Memory B cell (primary cell): ENCODE data around the gene ARSG.

Experiments used
- ATAC-seq: fragments of 150-1000 bp; cut with Tn5 transposase; 2 replicates; pipeline ENCODE4 v1.10.0; 2021; ENCODE audit warnings: low read depth, mild to moderate bottlenecking, moderate library complexity
- DNase-seq, 2 donors: peaks; one replicate each; pipeline ENCODE4 v3.0.0; 2022; ENCODE audit warnings: low spot score in 2 of 2
- H3K27ac Mint-ChIP-seq: one replicate; pipeline ENCODE4 v1.8.0; 2022; ENCODE audit warnings: mild to moderate bottlenecking, moderate library complexity, mixed read lengths
- H3K27me3 Mint-ChIP-seq: one replicate; pipeline ENCODE4 v1.8.0; 2022; ENCODE audit warnings: mixed read lengths
- H3K36me3 Mint-ChIP-seq: one replicate; pipeline ENCODE4 v1.8.0; 2022; ENCODE audit warnings: mild to moderate bottlenecking, mixed read lengths
- H3K4me1 Mint-ChIP-seq: one replicate; pipeline ENCODE4 v1.8.0; 2022; ENCODE audit warnings: mixed read lengths
- H3K4me3 Mint-ChIP-seq: one replicate; pipeline ENCODE4 v1.8.0; 2022; ENCODE audit warnings: mild to moderate bottlenecking, moderate library complexity, mixed read lengths
- H3K9me3 Mint-ChIP-seq: one replicate; pipeline ENCODE4 v1.8.0; 2022; ENCODE audit warnings: mixed read lengths

Gene ARSG

DNA sequence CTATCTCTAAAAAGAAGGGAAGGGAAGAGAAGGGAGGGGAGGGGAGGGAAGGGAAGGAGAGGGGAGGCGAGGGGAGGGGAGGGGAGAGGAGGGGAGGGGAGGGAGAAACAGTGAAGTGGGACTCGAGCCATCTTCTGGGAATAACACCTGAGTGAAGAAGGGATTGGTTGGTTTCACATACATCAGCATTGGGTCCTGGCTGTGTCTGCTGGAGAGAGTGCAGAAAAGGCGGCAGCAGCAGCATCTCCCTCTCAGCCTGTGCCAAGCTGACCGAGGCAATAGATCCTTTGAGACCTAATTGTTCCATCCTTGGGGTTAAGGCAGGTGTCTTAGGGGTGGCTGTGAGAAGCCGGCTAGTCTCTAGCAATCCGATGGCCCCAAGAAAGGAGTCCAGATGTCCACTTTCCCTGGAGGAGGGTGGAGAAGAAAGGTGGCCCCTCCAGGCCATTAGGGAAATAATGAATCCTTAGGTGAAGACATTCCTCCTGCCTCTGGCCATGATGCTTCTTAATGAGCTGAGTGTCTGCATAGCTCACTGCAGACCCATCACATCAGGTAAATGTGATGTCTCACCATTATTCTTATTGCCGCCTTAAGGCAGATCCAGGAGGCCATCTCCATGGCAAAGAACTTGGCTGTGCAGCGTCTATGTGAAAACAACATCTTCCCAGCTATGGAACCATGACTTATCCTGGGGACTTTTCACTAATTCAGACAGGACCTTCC lies 94.4 kb downstream of the ARSG start:
- H3K27ac Mint-ChIP-seq: no peak overlapping the region
- H3K36me3 Mint-ChIP-seq: peaks cover 2% of the 10 kb centered on the region
- H3K9me3 Mint-ChIP-seq: no peaks in the 10 kb centered on the region

DNA sequence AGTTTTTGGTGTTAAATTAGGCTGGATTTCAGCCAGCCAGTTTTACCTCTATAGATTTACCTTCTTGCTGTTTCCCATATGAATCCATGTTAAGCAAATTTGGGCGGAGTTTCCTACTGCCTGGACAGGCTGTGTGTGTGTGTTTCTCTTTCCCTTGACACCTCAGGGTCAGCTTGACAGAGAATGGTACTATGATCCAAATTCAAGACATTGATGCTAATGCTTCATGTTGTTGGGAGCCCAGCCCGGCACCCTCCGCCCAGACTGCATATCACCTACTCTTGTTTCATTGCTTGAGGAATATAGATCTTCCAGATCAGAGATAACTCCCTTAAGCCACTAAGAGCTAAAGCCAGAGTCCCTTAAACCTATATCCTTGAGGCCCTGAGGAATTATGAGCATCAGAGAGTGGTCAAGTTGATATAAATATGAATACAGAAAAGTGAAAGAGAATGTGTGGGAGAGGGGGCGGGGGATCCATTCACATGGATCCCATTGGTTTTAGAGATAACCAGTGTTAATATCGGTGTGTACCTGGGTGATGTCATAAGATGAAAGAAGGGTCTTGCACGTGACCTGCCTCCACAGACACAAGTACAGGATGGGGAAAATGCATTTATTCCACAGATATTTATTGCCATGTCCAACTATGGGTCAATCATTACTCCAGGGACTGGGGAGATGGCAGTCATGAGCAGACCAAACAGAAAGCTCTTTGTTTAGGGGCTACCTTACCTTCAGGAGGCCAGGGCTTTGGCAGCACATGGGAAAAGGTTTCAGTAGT lies 96.3 kb downstream of the ARSG start:
- H3K4me3 Mint-ChIP-seq: no peak overlapping the region
- H3K27me3 Mint-ChIP-seq: peaks cover 2% of the 10 kb centered on the region
- H3K27ac Mint-ChIP-seq: no peak overlapping the region
- no peaks in the 10 kb centered on the region for H3K9me3 Mint-ChIP-seq
- H3K36me3 Mint-ChIP-seq: no peaks in the 10 kb centered on the region
- H3K4me1 Mint-ChIP-seq: no peaks in the 10 kb centered on the region
- DNase-seq: no peak
- no peak for ATAC-seq

More for the DNA sequence above, 94.4 kb downstream of the ARSG start:
- H3K27me3 Mint-ChIP-seq: peaks cover 3% of the 10 kb centered on the region
- H3K4me1 Mint-ChIP-seq: peaks cover 4% of the 10 kb centered on the region
- no peak for ATAC-seq
- no peak for DNase-seq
- H3K4me3 Mint-ChIP-seq: no peak overlapping the region

DNA sequence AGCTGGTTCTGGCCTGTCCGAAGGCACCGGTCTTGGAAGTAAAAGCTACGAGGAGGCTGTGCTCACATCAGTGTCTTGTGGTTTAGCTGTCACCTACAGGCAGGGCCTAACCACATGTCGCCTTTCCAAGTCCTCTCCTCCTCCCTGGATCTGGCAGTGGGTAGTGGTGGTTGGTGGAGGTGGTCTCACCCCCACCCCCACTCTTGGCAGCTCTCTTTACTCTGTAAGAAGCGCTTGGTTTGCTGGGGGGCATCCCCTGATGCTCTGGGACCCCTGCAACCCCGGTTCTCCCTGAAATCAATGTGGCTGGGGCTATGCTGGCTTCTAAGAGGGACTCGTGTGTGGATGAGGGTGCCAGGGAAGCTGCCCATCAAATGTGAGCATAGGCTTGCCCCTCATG lies 97.7 kb downstream of the ARSG start:
- no peak for DNase-seq

GRCh38 chr17:68390888-68391545 lies 99.7 kb downstream of the ARSG start:
- H3K4me3 Mint-ChIP-seq: no peak overlapping the region
- H3K27me3 Mint-ChIP-seq: no peaks in the 10 kb centered on the region
- no peak for DNase-seq
- no peak overlapping the region for H3K27ac Mint-ChIP-seq
- H3K4me1 Mint-ChIP-seq: no peaks in the 10 kb centered on the region
- ATAC-seq: no peak
- peaks cover 2% of the 10 kb centered on the region for H3K9me3 Mint-ChIP-seq
- H3K36me3 Mint-ChIP-seq: peaks cover 9% of the 10 kb centered on the region

More for the DNA sequence above, 97.7 kb downstream of the ARSG start:
- peaks cover 3% of the 10 kb centered on the region for H3K36me3 Mint-ChIP-seq
- H3K9me3 Mint-ChIP-seq: no peaks in the 10 kb centered on the region
- H3K27ac Mint-ChIP-seq: no peak overlapping the region
- no peaks in the 10 kb centered on the region for H3K27me3 Mint-ChIP-seq
- no peak overlapping the region for H3K4me3 Mint-ChIP-seq
- no peaks in the 10 kb centered on the region for H3K4me1 Mint-ChIP-seq
- ATAC-seq: no peak

DNA sequence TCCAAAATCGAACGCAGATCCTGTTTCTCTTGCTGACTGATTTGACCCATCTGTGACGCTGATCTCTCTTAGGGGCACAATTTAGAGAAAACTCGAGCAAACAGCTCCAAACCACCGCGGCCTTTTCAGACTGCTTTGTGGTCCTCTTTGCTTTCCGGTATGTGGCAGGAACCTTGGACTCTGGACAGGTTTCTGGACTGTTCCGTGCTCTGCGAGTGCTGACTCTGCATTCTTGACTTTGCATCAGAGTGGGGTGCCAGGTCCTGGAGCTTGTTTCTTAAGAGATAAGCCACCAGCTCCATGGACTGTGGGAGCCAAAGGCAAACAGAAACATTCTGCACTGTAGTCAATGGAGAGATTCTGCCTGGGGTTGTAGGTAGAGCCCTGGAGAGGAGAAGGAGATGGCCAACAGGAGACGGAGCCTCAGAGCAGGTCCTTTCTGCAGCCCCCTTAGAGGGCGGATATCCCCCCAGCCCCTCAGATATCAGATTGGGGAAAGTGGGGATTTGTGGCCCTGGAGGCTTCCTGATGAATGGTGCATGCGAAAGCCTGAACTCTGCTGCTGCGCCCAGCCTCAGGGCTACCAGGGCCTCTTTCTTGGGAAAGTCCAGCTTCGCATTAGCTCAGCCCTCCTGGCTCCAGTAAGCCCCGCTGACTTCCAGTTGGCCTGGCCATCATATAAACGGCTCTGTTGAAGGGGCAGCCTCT lies 100.4 kb downstream of the ARSG start:
- DNase-seq (no peak), ATAC-seq (no peak)
- H3K9me3 Mint-ChIP-seq: peaks cover 2% of the 10 kb centered on the region
- no peak overlapping the region for H3K27ac Mint-ChIP-seq
- H3K4me3 Mint-ChIP-seq: no peak overlapping the region
- peaks cover 9% of the 10 kb centered on the region for H3K36me3 Mint-ChIP-seq
- no peaks in the 10 kb centered on the region for H3K4me1 Mint-ChIP-seq
- no peaks in the 10 kb centered on the region for H3K27me3 Mint-ChIP-seq

- DNase-seq (no peak), ATAC-seq (no peak)
- Mint-ChIP-seq H3K27ac (no peak overlapping the region), H3K27me3 (no peaks in the 10 kb centered on the region), H3K4me1 (peaks cover 8% of the 10 kb centered on the region), H3K9me3 (peaks cover 2% of the 10 kb centered on the region), H3K36me3 (peaks cover 9% of the 10 kb centered on the region), H3K4me3 (no peak overlapping the region)
Observed at GRCh38 chr17:68394608-68395331, 103.5 kb downstream of the ARSG start.

- Mint-ChIP-seq H3K9me3 (peaks cover 2% of the 10 kb centered on the region), H3K4me1 (peaks cover 8% of the 10 kb centered on the region), H3K27ac (no peak overlapping the region), H3K27me3 (no peaks in the 10 kb centered on the region), H3K4me3 (no peak overlapping the region), H3K36me3 (peaks cover 9% of the 10 kb centered on the region)
- no peak for ATAC-seq
- no peak for DNase-seq
Observed at GRCh38 chr17:68396226-68397107, 105.2 kb downstream of the ARSG start.

GRCh38 chr17:68397108-68397536 lies 105.8 kb downstream of the ARSG start:
- Mint-ChIP-seq H3K9me3 (peaks cover 2% of the 10 kb centered on the region), H3K4me3 (no peak overlapping the region), H3K4me1 (peaks cover 8% of the 10 kb centered on the region), H3K27me3 (no peaks in the 10 kb centered on the region), H3K36me3 (peaks cover 9% of the 10 kb centered on the region), H3K27ac (no peak overlapping the region)
- ATAC-seq (no peak), DNase-seq (no peak)

GRCh38 chr17:68398691-68399637 lies 107.7 kb downstream of the ARSG start:
- H3K4me3 Mint-ChIP-seq: no peak overlapping the region
- peak in 1 of 2 donors; percentile 20 for DNase-seq
- peak; percentile 70 for ATAC-seq

DNA sequence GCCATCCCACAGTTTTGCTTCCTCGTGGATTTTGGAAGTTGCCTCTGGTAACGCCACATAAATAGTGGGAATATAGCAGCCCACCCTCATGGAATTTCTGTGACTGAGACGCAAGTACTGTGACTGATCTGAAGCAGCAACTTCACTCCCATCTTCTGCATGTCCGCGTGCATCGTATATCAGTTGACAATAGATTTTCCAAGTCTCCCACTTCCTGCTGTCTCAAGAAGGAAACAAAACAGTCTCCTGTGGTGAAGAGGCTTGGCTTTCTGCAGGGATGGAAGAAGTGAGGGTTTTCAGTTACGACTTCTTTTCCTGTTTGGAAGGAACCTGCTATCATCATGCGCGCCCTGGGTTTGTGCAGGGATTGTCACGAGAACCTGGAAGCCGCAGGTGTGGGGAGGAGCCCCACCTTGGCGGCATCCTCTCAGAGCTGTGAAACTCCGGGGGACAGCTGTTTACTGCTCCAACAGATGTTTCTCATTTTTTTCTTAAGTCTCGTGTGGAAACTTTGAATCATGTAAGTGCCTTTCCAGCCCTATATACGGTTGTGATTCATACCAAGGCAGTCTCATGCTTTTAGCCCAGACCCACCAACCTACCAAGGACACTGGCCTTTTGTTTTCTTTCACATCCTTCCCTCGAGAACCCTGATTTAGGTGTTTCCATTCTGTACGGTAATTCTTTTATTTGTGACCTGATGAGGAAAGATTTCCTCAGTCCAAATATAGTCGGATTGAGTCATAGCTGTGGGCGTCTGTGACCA lies 108.5 kb downstream of the ARSG start:
- Mint-ChIP-seq H3K27me3 (no peaks in the 10 kb centered on the region), H3K4me3 (no peak overlapping the region), H3K27ac (no peak overlapping the region), H3K4me1 (peaks cover 8% of the 10 kb centered on the region), H3K36me3 (peaks cover 6% of the 10 kb centered on the region), H3K9me3 (peaks cover under 1% of the 10 kb centered on the region)
- DNase-seq: no peak
- no peak for ATAC-seq

More at GRCh38 chr17:68398691-68399637, 107.7 kb downstream of the ARSG start:
- Mint-ChIP-seq H3K4me1 (peaks cover 8% of the 10 kb centered on the region), H3K36me3 (peaks cover 7% of the 10 kb centered on the region), H3K27ac (no peak overlapping the region), H3K9me3 (peaks cover 2% of the 10 kb centered on the region), H3K27me3 (no peaks in the 10 kb centered on the region)

DNA sequence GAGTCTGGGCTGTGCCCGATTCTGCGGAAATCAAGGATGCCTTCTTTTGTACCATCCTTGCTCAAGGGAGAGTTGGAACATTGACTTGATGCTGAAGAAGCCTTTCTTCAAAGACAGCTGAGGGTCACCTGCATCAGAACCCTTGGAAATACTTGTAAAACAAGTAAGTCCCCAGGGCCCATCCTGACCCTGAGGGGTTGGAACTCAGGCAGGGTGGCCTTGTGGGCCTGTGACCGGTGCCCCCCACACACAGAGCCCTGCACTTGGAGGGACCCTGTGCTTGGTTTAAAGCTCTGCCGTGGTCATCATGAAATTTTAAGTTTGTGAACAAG lies 109.1 kb downstream of the ARSG start:
- Mint-ChIP-seq H3K9me3 (no peaks in the 10 kb centered on the region), H3K27me3 (no peaks in the 10 kb centered on the region), H3K4me1 (peaks cover 8% of the 10 kb centered on the region), H3K27ac (no peak overlapping the region), H3K36me3 (peaks cover 3% of the 10 kb centered on the region), H3K4me3 (no peak overlapping the region)
- ATAC-seq: no peak
- DNase-seq: no peak
